Mesothelial cell of epicardium (in vitro differentiated cells): ENCODE data around the gene CAND1. TPM values are rescaled to one million over a fixed set of nuclear protein-coding genes. Genes with fewer than 3 reads are reported as not detected.

Source experiments
- DNase-seq, 2 experiments: peaks; one replicate each; pipeline ENCODE4 v3.0.0; 2021; ENCODE audit warnings: low spot score in 2 of 2; ENCODE audit not compliant: unreplicated experiment in 2 of 2
- H3K27ac Mint-ChIP-seq: 2 replicates; pipeline ENCODE4 v1.8.0; 2021; ENCODE audit warnings: mixed read lengths
- H3K27me3 Mint-ChIP-seq: 2 replicates; pipeline ENCODE4 v1.8.0; 2021; ENCODE audit warnings: low read depth, mixed read lengths
- H3K36me3 Mint-ChIP-seq: 2 replicates; pipeline ENCODE4 v1.8.0; 2021; ENCODE audit warnings: mixed read lengths
- H3K4me1 Mint-ChIP-seq: 2 replicates; pipeline ENCODE4 v1.8.0; 2021; ENCODE audit warnings: mixed read lengths
- H3K4me3 Mint-ChIP-seq: 2 replicates; pipeline ENCODE4 v1.8.0; 2021; ENCODE audit warnings: mild to moderate bottlenecking, moderate library complexity, mixed read lengths
- H3K9me3 Mint-ChIP-seq: 2 replicates; pipeline ENCODE4 v1.8.0; 2021; ENCODE audit warnings: mixed read lengths
- total RNA-seq: library from RNA; stranded (reverse); gene quantifications from 3 replicates; pipeline ENCODE4 v1.2.1, GENCODE V29; 2021
- TF ChIP-seq, protein P1 (sequence below): fragments of 200-600 bp; sonication (generic); IDR thresholded peaks from one replicate; pipeline ENCODE4 v1.5.0; 2021; ENCODE audit warnings: antibody characterized with exemption; ENCODE audit not compliant: unreplicated experiment

CAND1 gene
- total RNA-seq, 1 donor from 2014 or later: 270 TPM

DNA sequence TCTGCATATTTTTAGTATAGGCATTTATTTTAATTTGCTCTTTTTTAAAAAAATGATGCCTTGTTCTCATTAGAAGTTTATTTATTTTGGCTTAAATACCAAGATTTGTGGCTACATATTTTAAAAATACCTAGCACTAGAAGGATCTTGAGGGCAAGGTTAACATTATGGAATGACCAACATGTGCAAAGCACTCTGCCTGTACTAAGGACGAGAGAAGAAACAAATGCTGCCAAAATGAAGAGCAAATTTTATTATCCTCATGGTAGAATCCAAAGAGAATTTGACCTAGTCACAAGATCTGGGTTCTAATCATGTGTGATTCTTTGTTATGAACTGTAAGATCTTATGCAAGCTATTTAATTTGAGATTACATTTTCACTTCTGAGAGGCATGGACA lies 2.8 kb downstream of the CAND1 start:
- Mint-ChIP-seq H3K4me3 (peak overlapping the region; percentile 86), H3K36me3 (no peaks in the 10 kb centered on the region), H3K4me1 (peaks cover 68% of the 10 kb centered on the region), H3K27ac (peak overlapping the region; percentile 58), H3K27me3 (no peaks in the 10 kb centered on the region), H3K9me3 (no peaks in the 10 kb centered on the region)
- DNase-seq: no peak
- TF ChIP-seq, protein P1, sequence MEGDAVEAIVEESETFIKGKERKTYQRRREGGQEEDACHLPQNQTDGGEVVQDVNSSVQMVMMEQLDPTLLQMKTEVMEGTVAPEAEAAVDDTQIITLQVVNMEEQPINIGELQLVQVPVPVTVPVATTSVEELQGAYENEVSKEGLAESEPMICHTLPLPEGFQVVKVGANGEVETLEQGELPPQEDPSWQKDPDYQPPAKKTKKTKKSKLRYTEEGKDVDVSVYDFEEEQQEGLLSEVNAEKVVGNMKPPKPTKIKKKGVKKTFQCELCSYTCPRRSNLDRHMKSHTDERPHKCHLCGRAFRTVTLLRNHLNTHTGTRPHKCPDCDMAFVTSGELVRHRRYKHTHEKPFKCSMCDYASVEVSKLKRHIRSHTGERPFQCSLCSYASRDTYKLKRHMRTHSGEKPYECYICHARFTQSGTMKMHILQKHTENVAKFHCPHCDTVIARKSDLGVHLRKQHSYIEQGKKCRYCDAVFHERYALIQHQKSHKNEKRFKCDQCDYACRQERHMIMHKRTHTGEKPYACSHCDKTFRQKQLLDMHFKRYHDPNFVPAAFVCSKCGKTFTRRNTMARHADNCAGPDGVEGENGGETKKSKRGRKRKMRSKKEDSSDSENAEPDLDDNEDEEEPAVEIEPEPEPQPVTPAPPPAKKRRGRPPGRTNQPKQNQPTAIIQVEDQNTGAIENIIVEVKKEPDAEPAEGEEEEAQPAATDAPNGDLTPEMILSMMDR: no peak

DNA sequence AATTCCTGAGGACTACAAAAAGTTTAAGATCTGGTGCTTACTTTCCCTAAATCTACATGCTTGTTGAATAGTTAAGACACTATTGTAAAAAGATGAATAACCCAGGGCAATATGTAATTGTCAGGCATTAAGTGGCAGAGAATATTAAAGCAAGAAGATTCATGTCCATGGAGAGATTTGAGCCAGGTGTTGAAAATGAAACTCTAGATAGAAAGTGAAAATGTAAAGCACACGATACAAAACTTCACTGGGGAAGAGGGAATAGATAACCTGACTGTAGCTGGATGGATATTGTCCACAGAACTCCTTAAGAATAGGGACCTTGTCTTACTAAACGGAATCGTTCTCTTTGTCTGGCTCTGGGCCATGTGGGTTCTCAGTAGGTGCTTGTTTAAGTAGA lies 5.0 kb downstream of the CAND1 start:
- H3K27me3 Mint-ChIP-seq: no peaks in the 10 kb centered on the region
- peaks cover 68% of the 10 kb centered on the region for H3K4me1 Mint-ChIP-seq
- TF ChIP-seq, protein P1: no peak
- no peak overlapping the region for H3K4me3 Mint-ChIP-seq
- peak overlapping the region; percentile 85 for H3K27ac Mint-ChIP-seq
- DNase-seq: no peak
- peaks cover 2% of the 10 kb centered on the region for H3K36me3 Mint-ChIP-seq
- H3K9me3 Mint-ChIP-seq: no peaks in the 10 kb centered on the region

DNA sequence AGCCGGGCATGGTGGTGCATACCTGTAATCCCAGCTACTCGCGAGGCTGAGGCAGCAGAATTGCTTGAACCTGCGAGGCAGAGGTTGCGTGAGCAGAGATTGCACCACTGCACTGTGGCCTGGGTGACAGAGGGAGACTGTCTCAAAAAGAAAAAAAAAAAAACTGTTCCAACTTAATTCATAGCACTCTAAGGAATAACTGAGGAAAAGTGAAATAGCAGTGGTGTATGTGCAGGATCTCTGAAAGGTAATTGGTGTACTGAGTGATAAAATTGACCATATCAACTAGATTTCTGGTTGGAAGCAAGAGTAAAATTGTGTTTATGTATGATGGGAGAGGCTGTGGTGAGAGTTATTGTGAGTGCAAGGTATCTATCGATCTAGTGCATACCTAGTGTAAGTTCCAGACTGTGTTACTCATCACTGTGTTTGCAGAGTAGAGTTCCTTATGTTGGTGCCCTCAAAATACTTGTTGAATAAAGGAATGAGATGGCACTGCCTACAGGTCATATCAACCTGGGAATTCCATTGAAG lies 6.3 kb downstream of the CAND1 start:
- DNase-seq: no peak
- TF ChIP-seq, protein P1: no peak
- H3K36me3 Mint-ChIP-seq: peaks cover 2% of the 10 kb centered on the region
- peak overlapping the region; percentile 37 for H3K27ac Mint-ChIP-seq
- H3K27me3 Mint-ChIP-seq: no peaks in the 10 kb centered on the region
- H3K4me3 Mint-ChIP-seq: no peak overlapping the region
- peaks cover 77% of the 10 kb centered on the region for H3K4me1 Mint-ChIP-seq
- no peaks in the 10 kb centered on the region for H3K9me3 Mint-ChIP-seq

DNA sequence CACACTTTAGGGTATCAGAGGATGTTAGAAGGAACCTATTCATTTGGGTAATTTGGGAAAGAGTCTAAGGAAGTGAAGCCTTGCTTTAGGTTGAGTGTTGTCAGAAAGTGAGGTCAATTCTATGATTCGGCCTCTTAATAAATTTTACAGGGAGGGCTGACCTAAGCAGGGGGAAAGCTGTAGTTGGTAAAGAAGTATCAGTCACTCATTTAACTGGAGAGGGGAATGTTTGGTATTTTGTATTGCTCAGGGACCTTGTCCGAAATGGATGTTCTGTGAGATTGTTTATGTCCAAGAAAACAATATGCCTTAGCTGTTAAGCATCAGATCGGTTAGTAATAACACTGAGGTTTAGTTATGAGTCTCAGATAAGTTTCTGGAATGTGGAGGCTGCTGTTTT lies 7.3 kb downstream of the CAND1 start:
- peak overlapping the region; percentile 30 for H3K27ac Mint-ChIP-seq

GRCh38 chr12:67279637-67280036 lies 10.5 kb downstream of the CAND1 start:
- DNase-seq: no peak
- Mint-ChIP-seq H3K36me3 (peaks cover 8% of the 10 kb centered on the region), H3K27me3 (no peaks in the 10 kb centered on the region), H3K27ac (no peak overlapping the region), H3K4me1 (peaks cover 59% of the 10 kb centered on the region), H3K9me3 (no peaks in the 10 kb centered on the region), H3K4me3 (no peak overlapping the region)
- TF ChIP-seq, protein P1: no peak

More for the DNA sequence above, 7.3 kb downstream of the CAND1 start:
- DNase-seq: no peak
- Mint-ChIP-seq H3K4me1 (peaks cover 75% of the 10 kb centered on the region), H3K36me3 (peaks cover 2% of the 10 kb centered on the region), H3K4me3 (no peak overlapping the region), H3K9me3 (no peaks in the 10 kb centered on the region), H3K27me3 (no peaks in the 10 kb centered on the region)
- TF ChIP-seq, protein P1: no peak

GRCh38 chr12:67280088-67280487 lies 10.9 kb downstream of the CAND1 start:
- TF ChIP-seq, protein P1: no peak
- H3K27me3 Mint-ChIP-seq: no peaks in the 10 kb centered on the region
- peaks cover 55% of the 10 kb centered on the region for H3K4me1 Mint-ChIP-seq
- DNase-seq: no peak
- H3K9me3 Mint-ChIP-seq: no peaks in the 10 kb centered on the region
- peaks cover 11% of the 10 kb centered on the region for H3K36me3 Mint-ChIP-seq
- no peak overlapping the region for H3K4me3 Mint-ChIP-seq
- peak overlapping the region; percentile 55 for H3K27ac Mint-ChIP-seq
